A204.1 (cell line): Measurements from ENCODE around the gene PRKRA.
"Not testable (repeated sequence)": the region's sequence is repeated elsewhere in the genome, so short reads cannot be mapped to it uniquely, and the experiment has no call there.

Experiments
- FAIRE-seq: peaks from 2 replicates; lab custom pipeline; 2012; peaks lifted over from hg19 to GRCh38; lab: Jason Lieb, UNC

The PRKRA gene

GRCh38 chr2:178457390-178457886, 6.5 kb upstream of the PRKRA start:
- FAIRE-seq = no peak

- no peak for FAIRE-seq
These were observed 5.0 kb upstream of the PRKRA start for GRCh38 chr2:178455947-178456346.

- no peak for FAIRE-seq
These were observed 1.9 kb upstream of the PRKRA start for GRCh38 chr2:178452870-178453269.

- no peak for FAIRE-seq
These were observed 1.4 kb upstream of the PRKRA start for GRCh38 chr2:178452334-178452733.

DNA sequence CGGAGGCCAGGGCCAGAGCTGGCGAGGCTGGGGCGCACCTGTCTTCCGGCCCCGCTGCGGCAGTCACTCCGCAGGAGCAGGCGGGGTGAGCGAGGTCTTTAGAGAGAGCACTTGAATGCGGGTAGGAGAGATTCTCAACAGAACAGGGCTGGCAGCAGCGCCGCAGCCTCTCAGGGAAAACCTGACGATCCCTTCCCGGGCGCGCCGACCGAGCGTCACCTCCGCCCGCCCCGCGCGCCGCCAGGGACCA, 526 bp downstream of the PRKRA start:
- no peak for FAIRE-seq

DNA sequence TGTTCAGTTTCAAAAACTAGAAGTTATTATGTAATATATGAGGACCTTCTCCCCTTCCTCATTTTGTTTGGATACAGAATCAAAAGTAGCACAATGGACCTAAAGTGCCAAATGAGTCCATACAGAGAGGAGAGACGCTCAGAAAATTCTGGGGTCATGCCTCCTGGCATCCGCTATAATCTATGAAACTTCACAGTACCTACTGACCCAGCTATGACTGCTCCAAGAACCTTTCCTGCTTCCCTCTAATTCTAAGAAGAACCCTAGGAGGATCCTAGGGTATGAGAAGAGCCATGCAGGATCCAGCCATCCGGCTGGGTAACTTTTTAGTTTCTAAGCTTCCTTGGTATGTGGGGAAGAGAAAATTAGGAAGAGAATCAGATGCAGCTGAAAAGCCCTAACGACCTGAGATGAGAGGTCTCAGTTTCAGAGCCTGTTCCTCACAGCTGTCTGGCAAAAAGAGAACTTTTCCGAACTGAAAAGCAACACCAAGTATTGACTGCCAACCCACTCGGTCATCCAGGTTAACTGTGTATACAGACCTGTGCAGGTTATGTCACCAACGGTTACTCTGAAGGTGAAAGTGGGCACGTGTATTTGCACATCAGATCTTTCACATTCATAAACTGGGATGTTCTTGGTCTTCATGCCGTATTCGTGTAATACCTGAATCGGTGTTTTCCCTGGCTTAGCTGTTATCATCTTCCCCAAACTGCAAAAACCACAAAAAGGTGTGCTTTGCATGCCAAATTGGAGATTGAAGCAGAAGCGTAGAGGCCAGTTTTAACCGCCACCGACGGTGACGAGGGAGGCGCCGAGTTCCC, 1.1 kb downstream of the PRKRA start:
- no peak for FAIRE-seq

DNA sequence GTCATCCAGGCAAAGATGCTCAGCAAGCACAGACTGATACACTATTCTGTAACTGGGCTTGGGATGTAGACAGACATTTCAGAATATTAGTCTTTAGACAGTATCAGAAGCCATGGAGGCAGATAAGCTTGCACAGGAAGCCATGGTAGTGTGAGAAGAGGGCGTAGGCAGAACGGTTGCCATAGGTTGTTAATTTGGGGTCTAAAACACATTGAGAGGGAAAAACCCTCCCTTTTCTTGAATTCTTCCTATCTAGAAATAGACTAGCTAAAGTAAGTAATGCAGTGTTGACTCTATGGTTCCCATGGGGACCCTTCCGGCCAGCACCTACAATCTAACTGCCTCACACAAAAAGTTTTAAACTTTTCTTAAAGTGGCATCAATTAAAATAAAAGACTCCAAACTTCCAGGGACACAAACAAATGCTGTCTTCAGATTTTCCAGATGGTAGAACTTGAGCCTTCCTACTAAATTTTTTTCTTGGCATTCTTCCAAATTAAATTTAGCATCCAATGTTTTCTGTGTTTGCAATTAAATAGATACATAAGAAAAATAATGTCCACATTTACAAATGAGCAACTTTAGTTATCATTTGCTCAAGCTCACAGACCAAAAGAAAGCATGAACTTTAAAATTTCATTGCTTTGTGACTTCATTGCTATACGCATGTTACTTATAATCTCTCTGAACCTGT, 1.9 kb downstream of the PRKRA start:
- no peak for FAIRE-seq

GRCh38 chr2:178441426-178441825, 9.5 kb downstream of the PRKRA start:
- no peak for FAIRE-seq

GRCh38 chr2:178436662-178437061, 14.3 kb downstream of the PRKRA start:
- FAIRE-seq = no peak

DNA sequence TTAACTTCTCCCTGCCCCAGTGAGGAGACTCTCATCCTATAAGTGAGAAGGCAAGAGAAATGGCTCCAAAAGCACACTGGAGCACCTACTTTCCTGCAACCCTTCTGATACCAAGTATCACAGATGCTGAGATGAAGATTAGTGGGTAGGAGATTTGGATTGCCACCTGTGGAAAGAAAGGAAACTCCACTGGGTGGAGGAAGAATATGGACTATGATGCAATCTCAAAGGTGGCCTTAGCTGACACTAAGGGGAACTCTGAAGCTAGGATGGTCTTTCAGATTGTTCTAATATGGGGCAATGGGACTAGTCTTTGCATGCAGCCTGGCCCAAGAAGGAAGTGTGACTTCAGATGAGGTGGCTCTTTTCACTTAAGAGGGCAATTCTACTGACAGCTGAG, 21.6 kb downstream of the PRKRA start:
- no peak for FAIRE-seq

- FAIRE-seq = no peak
These were observed 22.6 kb downstream of the PRKRA start for GRCh38 chr2:178428396-178428806.

DNA sequence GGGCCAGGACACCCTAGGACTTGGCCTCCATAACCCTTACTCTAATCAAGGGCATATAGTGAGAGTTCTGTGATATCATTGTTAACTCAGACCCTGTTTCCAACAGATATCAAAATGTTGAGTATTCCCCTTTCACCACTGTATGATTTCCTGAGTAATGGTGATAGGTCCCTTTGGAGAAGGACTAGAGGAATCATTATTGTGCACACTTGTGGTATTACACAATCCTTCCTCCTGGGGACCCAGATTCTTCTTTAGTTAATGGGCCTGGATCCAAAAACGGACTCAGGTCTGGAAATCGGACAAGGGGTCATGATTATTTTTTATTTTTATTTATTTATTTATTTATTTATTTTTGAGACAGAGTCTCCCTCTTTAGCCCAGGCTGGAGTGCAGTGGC, 23.5 kb downstream of the PRKRA start:
- no peak for FAIRE-seq

GRCh38 chr2:178426388-178426787, 24.6 kb downstream of the PRKRA start:
- FAIRE-seq = no peak

DNA sequence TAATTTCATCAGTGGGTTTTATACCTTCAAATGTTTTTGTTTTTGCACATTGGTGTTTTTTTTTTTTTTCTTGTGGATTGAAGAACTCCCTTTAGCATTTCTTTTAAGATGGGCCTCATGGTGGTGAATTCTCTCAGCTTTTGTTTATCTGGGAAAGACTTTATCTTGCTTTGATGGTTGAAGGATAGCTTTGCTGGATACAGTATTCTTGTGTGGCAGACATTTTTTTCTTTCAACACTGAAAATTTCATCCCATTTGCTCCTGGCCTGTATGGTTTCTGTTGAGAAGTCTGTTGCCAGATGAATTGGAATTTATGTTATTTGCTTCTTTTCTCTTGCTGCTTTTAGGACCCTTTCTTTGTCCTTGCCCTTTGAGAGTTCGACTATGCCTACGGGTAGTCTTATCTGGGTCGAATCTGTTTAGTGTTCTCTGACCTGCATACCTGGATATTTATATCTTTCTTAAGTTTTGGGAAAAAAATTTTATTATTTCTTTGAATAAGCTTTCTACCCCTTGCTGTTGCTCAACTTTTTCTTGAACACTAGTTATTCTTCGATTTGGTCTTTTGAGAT, 25.6 kb downstream of the PRKRA start:
- FAIRE-seq = no peak

- FAIRE-seq = not testable (repeated sequence)
These were observed 27.2 kb downstream of the PRKRA start for GRCh38 chr2:178423746-178424145.

GRCh38 chr2:178422097-178422496, 28.9 kb downstream of the PRKRA start:
- no peak for FAIRE-seq

GRCh38 chr2:178420463-178420999, 30.4 kb downstream of the PRKRA start:
- no peak for FAIRE-seq

DNA sequence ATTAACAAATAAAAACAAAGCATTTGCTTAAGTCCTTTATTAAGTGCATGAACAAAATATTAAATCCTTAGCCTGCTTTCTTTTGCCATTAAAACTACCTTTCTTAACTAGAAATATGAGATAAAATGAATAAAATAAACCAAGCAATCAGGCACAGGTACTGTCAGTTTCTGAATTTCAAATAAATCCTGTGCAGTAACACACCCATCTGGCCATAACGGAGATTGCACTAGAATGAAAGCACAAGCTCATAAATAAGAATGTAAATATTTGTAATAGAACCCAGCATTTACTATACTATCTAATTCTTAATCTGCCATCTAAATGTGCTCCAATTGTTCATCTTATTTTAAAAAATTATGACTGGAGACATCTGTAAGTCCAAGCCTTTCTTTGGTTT, 31.9 kb downstream of the PRKRA start:
- FAIRE-seq = peak; percentile 55

DNA sequence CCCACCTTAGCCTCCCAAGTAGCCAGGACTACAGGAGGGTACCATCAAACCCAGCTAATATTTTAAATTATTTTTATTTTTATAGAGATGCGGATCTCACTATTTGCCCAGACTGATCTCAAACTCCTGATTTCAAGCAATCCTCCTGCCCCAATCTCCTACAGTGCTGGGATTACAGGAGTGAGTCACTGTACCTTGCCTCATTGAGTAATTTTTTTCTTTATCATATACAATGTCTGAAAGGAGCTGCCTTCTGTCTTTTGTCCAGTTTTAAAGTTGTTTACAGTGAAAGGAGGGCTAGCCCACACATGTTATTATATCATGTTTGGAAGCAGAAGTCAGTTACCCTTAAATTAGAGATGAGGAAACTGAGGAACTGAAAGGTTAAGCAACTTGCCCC, 32.5 kb downstream of the PRKRA start:
- FAIRE-seq = no peak

- no peak for FAIRE-seq
These were observed 33.1 kb downstream of the PRKRA start for GRCh38 chr2:178417916-178418315.

DNA sequence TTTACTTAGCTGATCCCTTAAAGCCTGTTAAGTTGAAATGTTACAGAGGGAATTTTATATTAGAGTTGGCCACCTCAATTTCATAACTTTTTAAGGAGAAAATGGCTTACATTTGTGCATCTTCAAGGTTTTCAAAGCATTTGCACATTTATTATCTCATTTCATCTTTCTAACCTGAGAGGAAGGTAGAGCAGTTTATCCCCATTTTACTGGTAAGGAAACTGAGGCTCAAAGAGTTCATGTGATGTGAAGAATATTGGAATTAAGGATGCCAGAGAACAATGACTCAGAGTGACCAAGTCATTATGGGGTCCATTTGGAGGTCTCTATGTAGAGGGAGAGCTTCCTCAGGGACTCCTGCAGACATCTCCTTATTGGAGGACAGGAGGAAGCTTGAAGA, 35.0 kb downstream of the PRKRA start:
- no peak for FAIRE-seq

DNA sequence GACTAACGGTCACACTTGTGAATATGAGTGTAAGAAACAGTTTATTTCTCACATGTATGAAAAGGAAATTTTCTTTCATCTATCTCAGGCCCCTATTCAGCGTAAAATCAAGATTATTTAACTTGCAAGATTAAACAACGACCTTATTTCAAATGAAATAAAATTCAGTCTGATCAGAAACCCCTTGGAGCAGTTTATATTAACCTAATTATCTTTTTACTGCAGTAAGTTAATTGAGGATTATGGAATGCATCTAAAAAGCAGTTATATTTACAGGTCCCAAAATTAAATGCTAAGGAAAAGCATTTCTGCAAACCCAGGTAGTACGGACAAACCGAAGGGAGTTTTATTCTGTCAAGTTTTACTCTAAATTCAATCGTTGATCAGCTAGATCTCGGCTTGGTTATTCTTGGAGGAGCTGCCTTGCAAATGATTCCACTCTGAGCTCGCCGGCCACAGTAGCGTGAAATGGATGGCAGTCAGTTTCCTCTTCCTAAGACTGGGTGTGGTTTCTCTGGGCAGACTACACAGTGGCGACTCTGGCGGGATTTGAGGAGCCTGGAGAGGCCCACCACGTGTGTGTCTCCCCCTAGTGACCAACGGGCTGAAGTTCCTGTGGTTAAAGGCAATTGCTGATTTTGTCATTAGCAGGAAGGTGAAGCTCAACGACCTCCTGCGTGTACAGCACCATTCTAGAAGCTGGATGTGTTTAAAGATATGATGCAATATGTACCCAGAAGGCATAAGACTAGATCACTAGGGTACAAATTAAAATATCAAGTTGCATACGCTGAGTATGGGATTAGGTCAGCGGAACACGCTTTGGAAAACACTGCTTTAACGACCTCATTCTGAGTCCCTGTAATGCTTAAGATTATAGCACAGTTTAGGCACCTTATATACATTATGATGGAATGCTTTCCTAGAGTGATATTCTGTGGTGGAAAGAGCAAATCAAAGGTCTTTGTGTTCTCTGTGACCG, 36.4 kb downstream of the PRKRA start:
- peak; percentile 86 for FAIRE-seq
